ENCODE measurements around the gene AIDA. TPM values are rescaled to one million over a fixed set of nuclear protein-coding genes. Genes with fewer than 3 reads are reported as not detected.

The AIDA gene
- total RNA-seq, 4 donors from 2014 or later = 25.8 to 41.4 (median 36.4) TPM

DNA sequence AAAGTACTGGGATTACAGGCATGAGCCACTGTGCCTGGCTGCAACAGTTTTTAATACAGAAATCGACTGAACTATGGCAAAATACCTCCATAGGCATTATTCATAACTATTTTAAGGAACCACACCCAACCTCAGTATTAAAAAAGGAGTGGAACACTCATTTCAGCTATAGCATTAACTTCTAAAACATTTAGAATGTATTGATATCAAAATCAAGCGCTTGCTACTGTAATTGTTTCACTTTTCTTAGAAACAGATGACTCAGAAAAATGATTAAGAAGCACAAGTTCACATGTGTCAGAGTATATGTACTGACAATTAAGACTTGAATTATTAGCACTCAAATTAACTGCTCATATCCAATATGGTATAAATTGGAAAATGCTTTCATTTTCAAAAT, 15.1 kb downstream of the AIDA start:
- intact Hi-C loops (cut with DNase I; ENCODE audit: low total_unique reads) = no loop called here
- no peaks in the 10 kb centered on the region for H3K9me3 ChIP-seq
- TF ChIP-seq, protein P1, sequence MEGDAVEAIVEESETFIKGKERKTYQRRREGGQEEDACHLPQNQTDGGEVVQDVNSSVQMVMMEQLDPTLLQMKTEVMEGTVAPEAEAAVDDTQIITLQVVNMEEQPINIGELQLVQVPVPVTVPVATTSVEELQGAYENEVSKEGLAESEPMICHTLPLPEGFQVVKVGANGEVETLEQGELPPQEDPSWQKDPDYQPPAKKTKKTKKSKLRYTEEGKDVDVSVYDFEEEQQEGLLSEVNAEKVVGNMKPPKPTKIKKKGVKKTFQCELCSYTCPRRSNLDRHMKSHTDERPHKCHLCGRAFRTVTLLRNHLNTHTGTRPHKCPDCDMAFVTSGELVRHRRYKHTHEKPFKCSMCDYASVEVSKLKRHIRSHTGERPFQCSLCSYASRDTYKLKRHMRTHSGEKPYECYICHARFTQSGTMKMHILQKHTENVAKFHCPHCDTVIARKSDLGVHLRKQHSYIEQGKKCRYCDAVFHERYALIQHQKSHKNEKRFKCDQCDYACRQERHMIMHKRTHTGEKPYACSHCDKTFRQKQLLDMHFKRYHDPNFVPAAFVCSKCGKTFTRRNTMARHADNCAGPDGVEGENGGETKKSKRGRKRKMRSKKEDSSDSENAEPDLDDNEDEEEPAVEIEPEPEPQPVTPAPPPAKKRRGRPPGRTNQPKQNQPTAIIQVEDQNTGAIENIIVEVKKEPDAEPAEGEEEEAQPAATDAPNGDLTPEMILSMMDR (IDR thresholded peaks at IDR 0.05) = no peak
- TF ChIP-seq EP300 (IDR thresholded peaks at IDR 0.05; ENCODE audit: low read depth) (no peak), POLR2AphosphoS5 (IDR thresholded peaks at IDR 0.05) (no peak), POLR2A (IDR thresholded peaks at IDR 0.05) (no peak)
- 98 to 100% methylated on average over 1 to 2 of the region's 2 CpGs for WGBS, 2 donors (ENCODE audit: low coverage in 1 of 2)
- DNase-seq = no peak
- H3K27ac ChIP-seq = no peak overlapping the region
- in situ Hi-C loops (cut with MboI; ENCODE audit: low pct_ligation_motif_present in 1 of 4, low pct_unique_long_range_greater_than_20kb in 1 of 4, low sequenced_read_pairs in 3 of 4) = no loop called here
- H3K36me3 ChIP-seq = peaks cover 0 to 16% (median under 1%) of the 10 kb centered on the region in 4 donors
- no peaks in the 10 kb centered on the region for H3K4me1 ChIP-seq
- H3K4me3 ChIP-seq = no peak overlapping the region
- no peaks in the 10 kb centered on the region for H3K27me3 ChIP-seq

DNA sequence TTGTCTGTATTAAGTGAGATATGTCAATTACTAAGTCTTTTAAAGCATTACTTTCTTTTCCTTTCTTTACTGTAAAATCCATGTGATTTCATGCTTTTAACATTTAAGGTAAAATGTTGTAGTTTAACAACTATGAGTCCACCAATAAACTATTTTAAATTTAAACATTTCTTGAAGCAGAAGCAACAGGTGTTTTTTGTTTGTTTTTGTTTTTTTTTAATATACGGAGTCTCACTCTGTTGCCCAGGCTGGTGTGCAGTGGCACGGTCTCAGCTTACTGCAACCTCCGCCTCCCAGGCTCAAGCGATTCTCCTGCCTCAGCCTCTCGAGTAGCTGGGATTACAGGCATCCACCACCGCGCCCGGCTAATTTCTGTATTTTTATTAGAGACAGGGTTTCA, 15.6 kb downstream of the AIDA start:
- TF ChIP-seq POLR2A (IDR thresholded peaks at IDR 0.05) = no peak
- TF ChIP-seq, protein P1 (IDR thresholded peaks at IDR 0.05) = no peak
- TF ChIP-seq POLR2AphosphoS5 (IDR thresholded peaks at IDR 0.05) = no peak
- TF ChIP-seq EP300 (IDR thresholded peaks at IDR 0.05; ENCODE audit: low read depth) = no peak
- H3K4me1 ChIP-seq = no peaks in the 10 kb centered on the region
- intact Hi-C loops (cut with DNase I; ENCODE audit: low total_unique reads) = no loop called here
- H3K36me3 ChIP-seq = peaks cover 0 to 12% (median 0%) of the 10 kb centered on the region in 4 donors
- no peaks in the 10 kb centered on the region for H3K9me3 ChIP-seq
- DNase-seq = no peak
- in situ Hi-C loops (cut with MboI; ENCODE audit: low pct_ligation_motif_present in 1 of 4, low pct_unique_long_range_greater_than_20kb in 1 of 4, low sequenced_read_pairs in 3 of 4) = no loop called here
- no peak overlapping the region for H3K4me3 ChIP-seq
- H3K27ac ChIP-seq = no peak overlapping the region
- no peaks in the 10 kb centered on the region for H3K27me3 ChIP-seq
- 88 to 95% methylated on average over 8 of the region's 8 CpGs for WGBS, 2 donors (ENCODE audit: low coverage in 1 of 2)

DNA sequence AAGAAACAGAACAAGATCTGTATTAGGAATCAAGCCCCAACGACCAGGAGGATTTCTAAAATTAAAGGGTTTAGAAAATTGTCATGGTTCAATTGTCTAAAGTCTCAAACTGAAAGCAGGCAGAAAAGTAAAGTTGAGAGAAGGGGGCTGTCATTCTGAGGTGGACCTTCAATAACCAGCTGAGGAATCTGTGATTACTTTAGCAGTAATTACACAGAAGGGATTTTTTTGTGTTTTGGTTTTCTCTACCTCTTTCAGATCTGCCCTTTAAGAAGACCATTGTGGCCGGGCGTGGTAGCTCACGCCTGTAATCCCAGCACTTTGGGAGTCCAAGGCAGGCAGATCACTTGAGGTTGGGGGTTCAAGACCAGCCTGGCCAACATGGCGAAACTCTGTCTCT, 17.4 kb downstream of the AIDA start:
- no peak for DNase-seq
- WGBS, 2 donors (ENCODE audit: low coverage in 1 of 2) = 71 to 76% methylated on average over 2 to 5 of the region's 5 CpGs
- in situ Hi-C loops (cut with MboI; ENCODE audit: low pct_ligation_motif_present in 1 of 4, low pct_unique_long_range_greater_than_20kb in 1 of 4, low sequenced_read_pairs in 3 of 4) (no loop called here), intact Hi-C loops (cut with DNase I; ENCODE audit: low total_unique reads) (no loop called here)
- Histone ChIP-seq H3K9me3 (no peaks in the 10 kb centered on the region), H3K27me3 (no peaks in the 10 kb centered on the region), H3K27ac (no peak overlapping the region), H3K36me3 (peaks cover 0 to 4% (median 0%) of the 10 kb centered on the region in 4 donors), H3K4me1 (no peaks in the 10 kb centered on the region), H3K4me3 (no peak overlapping the region)
- TF ChIP-seq, protein P1 (IDR thresholded peaks at IDR 0.05) = no peak
- no peak for TF ChIP-seq EP300 (IDR thresholded peaks at IDR 0.05; ENCODE audit: low read depth)
- TF ChIP-seq POLR2AphosphoS5 (IDR thresholded peaks at IDR 0.05) = no peak
- no peak for TF ChIP-seq POLR2A (IDR thresholded peaks at IDR 0.05)

DNA sequence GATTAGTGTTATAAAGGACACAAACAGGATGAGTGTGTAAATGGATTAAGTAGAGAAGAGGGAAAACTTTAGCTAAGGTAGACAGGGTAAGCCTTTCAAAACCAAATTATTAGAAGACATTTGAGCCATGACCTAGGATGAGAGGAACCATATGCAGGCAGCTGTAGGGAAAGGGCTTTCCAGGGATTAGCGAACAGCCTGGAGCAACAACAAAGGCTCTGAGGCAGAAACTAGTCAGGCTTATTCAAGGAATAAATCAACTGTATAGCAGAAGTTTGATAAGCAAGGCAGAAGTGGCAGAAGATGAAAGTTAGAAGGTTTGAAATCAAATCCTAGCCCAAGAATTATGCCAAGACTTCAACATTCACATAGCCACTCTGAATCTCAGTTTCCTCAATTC, 21.3 kb downstream of the AIDA start:
- DNase-seq = no peak
- no peaks in the 10 kb centered on the region for H3K9me3 ChIP-seq
- WGBS, 2 donors (ENCODE audit: low coverage in 1 of 2) = 60 to 91% methylated on average over 1 of the region's 1 CpG
- intact Hi-C loops (cut with DNase I; ENCODE audit: low total_unique reads) = no loop called here
- H3K27me3 ChIP-seq = no peaks in the 10 kb centered on the region
- in situ Hi-C loops (cut with MboI; ENCODE audit: low pct_ligation_motif_present in 1 of 4, low pct_unique_long_range_greater_than_20kb in 1 of 4, low sequenced_read_pairs in 3 of 4) = no loop called here
- no peak overlapping the region for H3K27ac ChIP-seq
- no peaks in the 10 kb centered on the region for H3K4me1 ChIP-seq
- TF ChIP-seq EP300 (IDR thresholded peaks at IDR 0.05; ENCODE audit: low read depth) (no peak), POLR2A (IDR thresholded peaks at IDR 0.05) (no peak), POLR2AphosphoS5 (IDR thresholded peaks at IDR 0.05) (no peak)
- TF ChIP-seq, protein P1 (IDR thresholded peaks at IDR 0.05) = no peak
- no peak overlapping the region for H3K4me3 ChIP-seq
- H3K36me3 ChIP-seq = peaks cover 0 to 13% (median 0%) of the 10 kb centered on the region in 4 donors
